Hepatocyte (in vitro differentiated cells): ENCODE data around the gene ELK3. TPM values are rescaled to one million over a fixed set of nuclear protein-coding genes. Genes with fewer than 3 reads are reported as not detected.

Experiments used
- DNase-seq: peaks from one replicate; pipeline ENCODE4 v3.0.0-alpha.2; 2016; ENCODE audit warnings: low spot score
- H2AFZ ChIP-seq: fragments of 200-600 bp; sonication (generic); 2 replicates; pipeline ENCODE4 v1.6.0; 2016; ENCODE audit warnings: antibody characterized with exemption, mild to moderate bottlenecking
- H3K27ac ChIP-seq: fragments of 200-600 bp; sonication (generic); 2 replicates; pipeline ENCODE4 v1.5.1; 2016; ENCODE audit warnings: mild to moderate bottlenecking
- H3K27me3 ChIP-seq: fragments of 200-600 bp; sonication (generic); 2 replicates; pipeline ENCODE4 v1.6.1; 2016
- H3K36me3 ChIP-seq: fragments of 200-600 bp; sonication (generic); replicated peaks from 2 replicates; pipeline ENCODE4 v1.5.1; 2016; ENCODE audit warnings: low read depth; ENCODE audit not compliant: insufficient read depth
- H3K4me1 ChIP-seq: fragments of 200-600 bp; sonication (generic); 2 replicates; pipeline ENCODE4 v1.5.1; 2016; ENCODE audit warnings: mild to moderate bottlenecking, moderate library complexity; ENCODE audit not compliant: insufficient read depth
- H3K4me2 ChIP-seq: fragments of 200-600 bp; sonication (generic); 2 replicates; pipeline ENCODE4 v1.6.0; 2016
- H3K4me3 ChIP-seq: fragments of 200-600 bp; sonication (generic); 2 replicates; pipeline ENCODE4 v1.5.1; 2016; ENCODE audit warnings: mild to moderate bottlenecking
- H3K79me2 ChIP-seq: fragments of 200-600 bp; sonication (generic); 2 replicates; pipeline ENCODE4 v1.6.0; 2017; ENCODE audit warnings: mild to moderate bottlenecking
- H3K9me2 ChIP-seq: fragments of 200-600 bp; sonication (generic); replicated peaks from 2 replicates; pipeline ENCODE4 v1.6.0; 2017; ENCODE audit warnings: mild to moderate bottlenecking; ENCODE audit not compliant: insufficient read depth
- H3K9me3 ChIP-seq: fragments of 200-600 bp; sonication (generic); 2 replicates; pipeline ENCODE4 v1.5.1; 2016; ENCODE audit warnings: low read depth, mild to moderate bottlenecking
- H4K20me1 ChIP-seq: fragments of 200-600 bp; sonication (generic); 2 replicates; pipeline ENCODE4 v1.6.0; 2016; ENCODE audit warnings: mild to moderate bottlenecking; ENCODE audit not compliant: insufficient read depth, poor library complexity, severe bottlenecking
- CTCF ChIP-seq: fragments of 200-600 bp; sonication (generic); IDR thresholded peaks from 2 replicates; pipeline ENCODE4 v1.5.1; 2016; ENCODE audit warnings: antibody characterized with exemption, mild to moderate bottlenecking; ENCODE audit not compliant: poor library complexity
- EZH2 ChIP-seq: fragments of 200-600 bp; sonication (generic); IDR thresholded peaks from 2 replicates; pipeline ENCODE4 v1.6.1; 2016; ENCODE audit warnings: antibody characterized with exemption, mild to moderate bottlenecking, borderline replicate concordance
- EZH2phosphoT487 ChIP-seq: fragments of 200-600 bp; sonication (generic); IDR thresholded peaks from one replicate; pipeline ENCODE4 v1.6.1; 2018; ENCODE audit warnings: antibody characterized with exemption, mild to moderate bottlenecking, low read depth, moderate library complexity; ENCODE audit not compliant: unreplicated experiment, severe bottlenecking
- WGBS: methylation state at CpG from one replicate; pipeline ENCODE4 v1.1.6; 2016; ENCODE audit warnings: low lambda C conversion rate; ENCODE audit errors: missing lambda C conversion rate; 5-methylcytosine and 5-hydroxymethylcytosine counted together
- polyA plus RNA-seq: library from polyadenylated mRNA; unstranded; fragments of >200 nt; fragmentation: Nextera tagmentation; extraction: Ambion mirVana; gene quantifications from 2 replicates; pipeline ENCODE4 v1.2.1, GENCODE V29; 2016
- total RNA-seq: library from RNA; depleted of rRNA; stranded (reverse); fragments of >200 nt; gene quantifications from 2 replicates; pipeline ENCODE4 v1.2.3, GENCODE V29; 2014

Gene ELK3
- total and polyA plus RNA-seq, 2 experiments from 2014 or later, result 12.1 to 12.9 TPM

GRCh38 chr12:96238336-96239047 is 44.3 kb downstream of the ELK3 start:
- Histone ChIP-seq H3K27ac (no peak overlapping the region), H3K36me3 (no peaks in the 10 kb centered on the region), H3K9me2 (no peaks in the 10 kb centered on the region), H3K4me2 (no peak overlapping the region), H4K20me1 (no peaks in the 10 kb centered on the region), H3K79me2 (no peaks in the 10 kb centered on the region), H3K4me1 (peaks cover 21% of the 10 kb centered on the region), H2AFZ (no peak overlapping the region), H3K4me3 (no peak overlapping the region), H3K9me3 (no peaks in the 10 kb centered on the region), H3K27me3 (no peaks in the 10 kb centered on the region)
- WGBS, result 81% methylated on average over 13 of the region's 13 CpGs
- no peak for TF ChIP-seq CTCF
- no peak for TF ChIP-seq EZH2
- TF ChIP-seq EZH2phosphoT487, result no peak
- DNase-seq, result no peak

GRCh38 chr12:96239711-96240635 is 45.8 kb downstream of the ELK3 start:
- Histone ChIP-seq H3K27me3 (no peaks in the 10 kb centered on the region), H3K27ac (peak overlapping the region; percentile 22), H2AFZ (no peak overlapping the region), H3K36me3 (no peaks in the 10 kb centered on the region), H3K79me2 (no peaks in the 10 kb centered on the region), H3K9me2 (no peaks in the 10 kb centered on the region), H3K4me1 (peaks cover 21% of the 10 kb centered on the region), H3K4me2 (peak overlapping the region; percentile 22), H3K9me3 (no peaks in the 10 kb centered on the region), H3K4me3 (no peak overlapping the region), H4K20me1 (no peaks in the 10 kb centered on the region)
- WGBS, result 45% methylated on average over 18 of the region's 18 CpGs
- peak; percentile 80 for DNase-seq
- no peak for TF ChIP-seq EZH2
- TF ChIP-seq CTCF, result no peak
- TF ChIP-seq EZH2phosphoT487, result no peak

GRCh38 chr12:96240656-96241055 is 46.5 kb downstream of the ELK3 start:
- Histone ChIP-seq H3K27me3 (no peaks in the 10 kb centered on the region), H2AFZ (no peak overlapping the region), H3K36me3 (no peaks in the 10 kb centered on the region), H4K20me1 (no peaks in the 10 kb centered on the region), H3K4me1 (peaks cover 21% of the 10 kb centered on the region), H3K79me2 (no peaks in the 10 kb centered on the region), H3K9me2 (no peaks in the 10 kb centered on the region), H3K4me3 (no peak overlapping the region), H3K27ac (peak overlapping the region; percentile 8), H3K4me2 (peak overlapping the region; percentile 22), H3K9me3 (no peaks in the 10 kb centered on the region)
- WGBS, result 48% methylated on average over 11 of the region's 11 CpGs
- no peak for DNase-seq
- TF ChIP-seq EZH2, result no peak
- TF ChIP-seq CTCF, result no peak
- no peak for TF ChIP-seq EZH2phosphoT487
